A673 (cell line): ENCODE results near the gene ARNT2. TPM values are rescaled to one million over a fixed set of nuclear protein-coding genes. Genes with fewer than 3 reads are reported as not detected.

Experiments
- BruUV-seq: library from RNA; stranded (reverse); fragments of 400-500 nt; replicated peaks from 2 replicates; lab custom pipeline; 2021; lab: Mats Ljungman, UMichigan
- CTCF ChIA-PET: fragments of 300-600 bp; sonication (Branson Sonifier 250); formaldehyde crosslinking; loops from one replicate; lab custom pipeline; 2022; ENCODE audit warnings: antibody characterized with exemption; lab: Charles Lee
- POLR2A ChIA-PET: fragments of 300-600 bp; sonication (Branson Sonifier 250); formaldehyde crosslinking; loops from one replicate; lab custom pipeline; 2022; ENCODE audit warnings: antibody characterized with exemption; ENCODE audit not compliant: low non-redundant PET; lab: Charles Lee
- DNase-seq: peaks from one replicate; pipeline ENCODE4 v3.0.0-alpha.2; 2015; ENCODE audit warnings: low spot score
- H3K27ac ChIP-seq: fragments of 200-600 bp; sonication (generic); 2 replicates; pipeline ENCODE4 v1.5.1; 2016; ENCODE audit warnings: mixed run types, low read depth, mild to moderate bottlenecking, mixed read lengths, antibody characterized with exemption, low read length; ENCODE audit not compliant: poor library complexity, severe bottlenecking
- H3K27me3 ChIP-seq: fragments of 200-600 bp; sonication (generic); replicated peaks from 2 replicates; pipeline ENCODE4 v1.6.1; 2017; ENCODE audit warnings: mixed run types, low read depth, mild to moderate bottlenecking, mixed read lengths, antibody characterized with exemption, low read length; ENCODE audit not compliant: insufficient read depth, poor library complexity
- H3K36me3 ChIP-seq: fragments of 200-600 bp; sonication (generic); 2 replicates; pipeline ENCODE4 v1.6.1; 2016; ENCODE audit warnings: mixed run types, mild to moderate bottlenecking, mixed read lengths, antibody characterized with exemption, low read length; ENCODE audit not compliant: insufficient read depth, poor library complexity, severe bottlenecking
- H3K4me1 ChIP-seq: fragments of 200-600 bp; sonication (generic); 2 replicates; pipeline ENCODE4 v1.6.1; 2017; ENCODE audit warnings: mixed run types, mild to moderate bottlenecking, mixed read lengths, antibody characterized with exemption, low read length; ENCODE audit not compliant: insufficient read depth, poor library complexity, severe bottlenecking
- H3K4me3 ChIP-seq: fragments of 200-600 bp; sonication (generic); 2 replicates; pipeline ENCODE4 v1.5.1; 2016; ENCODE audit warnings: low read depth, mixed run types, mild to moderate bottlenecking, mixed read lengths, low read length; ENCODE audit not compliant: poor library complexity, severe bottlenecking
- H3K9me3 ChIP-seq: fragments of 200-600 bp; sonication (generic); 2 replicates; pipeline ENCODE4 v1.6.1; 2016; ENCODE audit warnings: mixed run types, low read depth, mild to moderate bottlenecking, mixed read lengths, antibody characterized with exemption, low read length; ENCODE audit not compliant: poor library complexity, severe bottlenecking
- EZH2 ChIP-seq: fragments of 200-600 bp; sonication (generic); IDR thresholded peaks from 2 replicates; pipeline ENCODE4 v1.6.1; 2017; ENCODE audit warnings: borderline replicate concordance, low read depth, mild to moderate bottlenecking, mixed read lengths, antibody characterized with exemption, low read length; ENCODE audit not compliant: poor library complexity, severe bottlenecking
- intact Hi-C: fragments of 100-400 bp; cut with micrococcal nuclease; formaldehyde crosslinking; loops from one replicate; pipeline ENCODE4 v1.10.0; 2022; ENCODE audit not compliant: unreplicated experiment
- total RNA-seq: library from RNA; stranded (reverse); gene quantifications from 2 replicates; pipeline ENCODE4 v1.2.3, GENCODE V29; 2021
- TF ChIP-seq, protein P1 (sequence below): fragments of 300-800, 200-600 bp; sonication (generic); conservative IDR thresholded peaks from 2 replicates; pipeline ENCODE4 v1.5.1; 2017; ENCODE audit warnings: low read depth, mild to moderate bottlenecking, antibody characterized with exemption, low read length, moderate library complexity, mixed read lengths

ARNT2 gene
- total RNA-seq, 1 experiment from 2014 or later: 2.1 TPM

GRCh38 chr15:80597076-80597475, 192.9 kb downstream of the ARNT2 start:
- H3K4me3 ChIP-seq: no peak overlapping the region
- H3K27me3 ChIP-seq: no peaks in the 10 kb centered on the region
- intact Hi-C loops: no loop called here
- DNase-seq: no peak
- H3K4me1 ChIP-seq: no peaks in the 10 kb centered on the region
- CTCF ChIA-PET: no interaction called here
- no peaks in the 10 kb centered on the region for H3K36me3 ChIP-seq
- no peaks in the 10 kb centered on the region for H3K9me3 ChIP-seq
- no TSS peak for BruUV-seq
- H3K27ac ChIP-seq: no peak overlapping the region
- TF ChIP-seq, protein P1, sequence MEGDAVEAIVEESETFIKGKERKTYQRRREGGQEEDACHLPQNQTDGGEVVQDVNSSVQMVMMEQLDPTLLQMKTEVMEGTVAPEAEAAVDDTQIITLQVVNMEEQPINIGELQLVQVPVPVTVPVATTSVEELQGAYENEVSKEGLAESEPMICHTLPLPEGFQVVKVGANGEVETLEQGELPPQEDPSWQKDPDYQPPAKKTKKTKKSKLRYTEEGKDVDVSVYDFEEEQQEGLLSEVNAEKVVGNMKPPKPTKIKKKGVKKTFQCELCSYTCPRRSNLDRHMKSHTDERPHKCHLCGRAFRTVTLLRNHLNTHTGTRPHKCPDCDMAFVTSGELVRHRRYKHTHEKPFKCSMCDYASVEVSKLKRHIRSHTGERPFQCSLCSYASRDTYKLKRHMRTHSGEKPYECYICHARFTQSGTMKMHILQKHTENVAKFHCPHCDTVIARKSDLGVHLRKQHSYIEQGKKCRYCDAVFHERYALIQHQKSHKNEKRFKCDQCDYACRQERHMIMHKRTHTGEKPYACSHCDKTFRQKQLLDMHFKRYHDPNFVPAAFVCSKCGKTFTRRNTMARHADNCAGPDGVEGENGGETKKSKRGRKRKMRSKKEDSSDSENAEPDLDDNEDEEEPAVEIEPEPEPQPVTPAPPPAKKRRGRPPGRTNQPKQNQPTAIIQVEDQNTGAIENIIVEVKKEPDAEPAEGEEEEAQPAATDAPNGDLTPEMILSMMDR: no peak
- TF ChIP-seq EZH2: no peak
- POLR2A ChIA-PET: no interaction called here

DNA sequence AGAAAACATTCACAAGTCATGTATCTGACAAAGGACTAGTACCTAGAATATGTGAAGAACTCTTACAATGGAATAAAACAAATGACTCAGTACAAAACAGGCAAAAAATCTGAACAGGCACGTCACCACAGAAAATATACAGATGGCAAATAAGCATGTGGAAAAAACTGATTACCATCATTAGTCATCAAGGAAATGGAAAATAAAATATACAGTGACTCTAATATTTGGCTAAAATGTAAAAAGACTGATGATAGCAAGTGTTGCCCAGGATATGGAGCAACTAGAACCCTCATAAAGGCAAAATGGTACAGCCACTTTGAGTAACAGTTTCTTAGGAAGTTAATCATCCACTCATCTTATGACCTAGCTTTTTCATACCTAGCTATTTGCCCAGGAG, 195.2 kb downstream of the ARNT2 start:
- no peak overlapping the region for H3K27ac ChIP-seq
- no peaks in the 10 kb centered on the region for H3K9me3 ChIP-seq
- H3K36me3 ChIP-seq: no peaks in the 10 kb centered on the region
- no peak for DNase-seq
- H3K4me3 ChIP-seq: no peak overlapping the region
- intact Hi-C loops: no loop called here
- TF ChIP-seq, protein P1: no peak
- TF ChIP-seq EZH2: no peak
- ChIA-PET POLR2A (no interaction called here), CTCF (no interaction called here)
- no TSS peak for BruUV-seq
- H3K27me3 ChIP-seq: no peaks in the 10 kb centered on the region
- H3K4me1 ChIP-seq: no peaks in the 10 kb centered on the region

- Histone ChIP-seq H3K4me1 (peaks cover 4% of the 10 kb centered on the region), H3K27ac (no peak overlapping the region), H3K36me3 (no peaks in the 10 kb centered on the region), H3K4me3 (no peak overlapping the region), H3K9me3 (no peaks in the 10 kb centered on the region), H3K27me3 (no peaks in the 10 kb centered on the region)
- CTCF ChIA-PET: interaction anchor here (1.0 kb wide), 1 partner anchor 369 kb away, joined by 3 read pairs; no protein-coding TSS in a partner anchor
- intact Hi-C loops: no loop called here
- DNase-seq: no peak
- no TSS peak for BruUV-seq
- no peak for TF ChIP-seq EZH2
- TF ChIP-seq, protein P1: no peak
- POLR2A ChIA-PET: no interaction called here
Observed at GRCh38 chr15:80600626-80601025, 196.4 kb downstream of the ARNT2 start.
